Thoracic aorta (tissue), 2 donors: Measurements from ENCODE around the gene GPM6B. TPM values are rescaled to one million over a fixed set of nuclear protein-coding genes. Genes with fewer than 3 reads are reported as not detected.
A peak's percentile ranks its signal among the peaks of the same experiment; 100 is the strongest.
"Not testable (repeated sequence)": the region's sequence is repeated elsewhere in the genome, so short reads cannot be mapped to it uniquely, and the experiment has no call there.

Source experiments
- ATAC-seq: fragments of 150-250 bp; one replicate; pipeline ENCODE4 v1.8.0; 2017; ENCODE audit warnings: low read depth; ENCODE audit not compliant: insufficient number of reproducible peaks, low FRiP score
- DNase-seq: peaks from one replicate; pipeline ENCODE4 v3.0.0-alpha.2; 2020; ENCODE audit warnings: low spot score
- H3K27ac ChIP-seq, 2 donors: fragments of 200-600 bp; sonication (generic); 1 replicate in 1 of 2; 2 replicates in 1 of 2; pipeline ENCODE4 v1.5.1; 2016; ENCODE audit warnings: mild to moderate bottlenecking in 2 of 2, moderate library complexity in 2 of 2
- H3K27me3 ChIP-seq: fragments of 200-600 bp; sonication (generic); replicated peaks from 2 replicates; pipeline ENCODE4 v1.6.0; 2016; ENCODE audit warnings: mild to moderate bottlenecking; ENCODE audit not compliant: insufficient read depth
- H3K36me3 ChIP-seq: fragments of 200-600 bp; sonication (generic); one replicate; pipeline ENCODE4 v1.5.1; 2016
- H3K4me1 ChIP-seq, 2 donors: fragments of 200-600 bp; sonication (generic); 1 replicate in 1 of 2; 2 replicates in 1 of 2; pipeline versions ENCODE4 v1.5.1 to v1.6.0; 2016; ENCODE audit warnings: low read depth in 2 of 2, mild to moderate bottlenecking in 1 of 2; ENCODE audit not compliant: control insufficient read depth in 1 of 2
- H3K4me3 ChIP-seq: fragments of 200-600 bp; sonication (generic); 2 replicates; pipeline ENCODE4 v1.5.1; 2016; ENCODE audit warnings: mild to moderate bottlenecking
- H3K9me3 ChIP-seq: fragments of 200-600 bp; sonication (generic); 2 replicates; pipeline ENCODE4 v1.5.1; 2016
- CTCF ChIP-seq: fragments of 200-600 bp; sonication (generic); IDR thresholded peaks from one replicate; pipeline ENCODE4 v1.5.1; 2019; ENCODE audit warnings: antibody characterized with exemption
- total RNA-seq, 2 donors: library from RNA; depleted of rRNA; stranded (reverse); fragments of >200 nt; gene quantifications; one replicate each; pipeline versions ENCODE4 v1.1.0 to v1.2.3, GENCODE V29; 2016

GPM6B gene
- total RNA-seq, 2 donors from 2014 or later: 23.7 to 33.7 TPM

GRCh38 chrX:13741695-13742094 lies 75.2 kb downstream of the GPM6B start:
- DNase-seq (no peak), ATAC-seq (no peak)
- H3K4me3 ChIP-seq: no peak overlapping the region
- no peaks in the 10 kb centered on the region for H3K9me3 ChIP-seq
- H3K27ac ChIP-seq: no peak overlapping the region
- TF ChIP-seq CTCF: no peak
- no peaks in the 10 kb centered on the region for H3K36me3 ChIP-seq
- H3K4me1 ChIP-seq: no peaks in the 10 kb centered on the region
- H3K27me3 ChIP-seq: no peaks in the 10 kb centered on the region

DNA sequence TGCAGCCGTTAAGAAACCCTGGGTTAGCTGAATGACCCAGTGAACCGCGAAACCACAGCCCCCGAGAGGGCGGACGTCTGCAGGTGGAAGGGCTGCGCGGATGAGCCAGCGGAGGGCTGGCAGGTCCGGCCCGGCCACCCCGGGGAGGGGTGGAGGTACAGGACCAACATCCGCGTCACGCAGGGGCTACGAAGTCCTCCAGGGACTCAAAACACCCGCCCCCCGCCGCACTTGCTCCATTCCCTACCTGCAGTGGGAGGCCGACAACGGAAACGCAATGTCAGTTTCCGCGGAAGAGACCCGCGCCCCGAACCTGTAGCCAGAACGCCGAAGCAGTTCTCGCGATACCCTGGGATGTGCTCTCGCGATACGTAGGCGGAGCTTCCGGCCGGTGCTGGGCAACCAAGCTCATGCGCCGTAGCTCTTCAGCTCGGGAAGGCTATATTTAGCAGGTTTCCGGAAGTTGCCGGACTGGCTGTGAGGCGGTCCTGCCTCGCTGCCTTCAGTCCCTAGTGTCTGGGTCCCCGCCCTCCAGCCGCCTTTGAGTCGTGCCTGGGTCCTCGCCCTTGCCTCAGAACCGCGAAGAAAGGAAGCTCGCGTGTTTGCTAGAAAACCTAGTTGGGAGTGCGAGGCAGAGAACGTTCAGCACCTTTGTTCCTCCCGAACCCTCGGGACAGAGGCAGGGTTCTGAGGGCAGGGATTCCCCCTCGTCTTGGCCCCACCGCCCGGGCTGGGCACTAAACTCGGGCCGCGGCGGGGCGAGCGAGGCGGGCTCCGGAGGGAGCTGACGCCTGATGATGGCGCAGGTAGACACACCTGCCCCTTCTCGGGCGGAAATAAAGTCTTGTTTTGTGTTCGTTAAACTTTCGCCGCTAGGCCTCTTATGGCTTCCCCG lies 82.4 kb downstream of the GPM6B start, which contains the start of the genes OFD1 and TRAPPC2:
Gene OFD1 (plus strand): TSS at position 471 of the 895 bp plus-strand sequence. CDS start 324 bp downstream, at position 795.
Gene TRAPPC2 (minus strand): TSS at position 343 of the 895 bp plus-strand sequence. CDS start 14,657 bp downstream, outside the sequence.
- no peak for TF ChIP-seq CTCF
- Histone ChIP-seq H3K9me3 (no peaks in the 10 kb centered on the region), H3K4me1 (peaks cover 3 to 14% of the 10 kb centered on the region in 2 donors), H3K4me3 (peak within 1 kb of the TSS; percentile 87), H3K36me3 (no peaks in the 10 kb centered on the region), H3K27ac (peak within 1 kb of the TSS; percentile 83 to 90), H3K27me3 (no peaks in the 10 kb centered on the region)
- peak; percentile 94 for ATAC-seq
- DNase-seq: peak; percentile 63

- Histone ChIP-seq H3K9me3 (no peaks in the 10 kb centered on the region), H3K27me3 (no peaks in the 10 kb centered on the region), H3K27ac (peak overlapping the region; percentile 83 to 90), H3K36me3 (no peaks in the 10 kb centered on the region), H3K4me1 (peaks cover 3 to 14% of the 10 kb centered on the region in 2 donors), H3K4me3 (peak overlapping the region; percentile 87)
- ATAC-seq (no peak), DNase-seq (no peak)
- no peak for TF ChIP-seq CTCF
Measured at GRCh38 chrX:13733506-13733905, 83.4 kb downstream of the GPM6B start.

DNA sequence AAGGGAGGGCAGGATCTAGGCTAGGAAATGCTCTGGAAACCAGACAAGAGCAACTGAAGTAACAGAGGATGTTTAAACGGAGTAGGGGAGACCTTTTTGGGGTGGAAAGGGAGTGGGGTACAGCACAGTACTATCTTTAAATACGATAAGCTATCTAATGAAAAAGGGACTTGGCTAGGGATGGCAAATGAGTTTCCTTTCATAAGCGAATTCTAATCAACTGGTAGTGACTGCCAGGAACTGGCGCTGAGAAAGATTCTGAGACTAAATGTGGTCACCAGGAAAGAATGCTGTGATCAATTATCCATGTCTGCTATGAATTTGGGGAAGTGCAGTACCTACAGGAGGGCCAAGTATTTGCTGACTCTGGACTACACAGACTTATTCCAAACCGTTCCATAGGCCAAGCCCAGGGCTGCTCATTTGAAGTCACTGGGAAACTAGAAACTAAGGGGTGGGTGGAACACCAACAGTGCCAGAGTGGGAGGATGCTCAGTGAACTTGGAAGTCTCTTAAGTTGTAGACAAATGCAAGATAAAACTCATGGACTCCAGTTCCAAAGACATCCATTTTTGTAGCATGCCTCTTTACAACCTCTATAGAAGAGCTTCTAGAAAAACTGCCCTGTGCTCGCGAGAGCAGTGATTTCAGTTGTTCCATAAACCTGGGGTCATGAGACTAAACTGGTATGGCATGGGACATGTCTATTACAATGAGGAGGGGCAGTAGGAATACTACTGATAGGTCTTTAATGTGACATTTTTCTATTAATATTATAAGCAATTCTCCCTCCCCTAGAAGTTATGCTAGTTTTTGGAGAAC lies 84.4 kb downstream of the GPM6B start:
- DNase-seq (no peak), ATAC-seq (no peak)
- H3K36me3 ChIP-seq: no peaks in the 10 kb centered on the region
- no peaks in the 10 kb centered on the region for H3K9me3 ChIP-seq
- H3K27ac ChIP-seq: peak overlapping the region; percentile 38 to 90
- no peak overlapping the region for H3K4me3 ChIP-seq
- H3K4me1 ChIP-seq: peaks cover 3 to 14% of the 10 kb centered on the region in 2 donors
- no peak for TF ChIP-seq CTCF
- H3K27me3 ChIP-seq: no peaks in the 10 kb centered on the region

DNA sequence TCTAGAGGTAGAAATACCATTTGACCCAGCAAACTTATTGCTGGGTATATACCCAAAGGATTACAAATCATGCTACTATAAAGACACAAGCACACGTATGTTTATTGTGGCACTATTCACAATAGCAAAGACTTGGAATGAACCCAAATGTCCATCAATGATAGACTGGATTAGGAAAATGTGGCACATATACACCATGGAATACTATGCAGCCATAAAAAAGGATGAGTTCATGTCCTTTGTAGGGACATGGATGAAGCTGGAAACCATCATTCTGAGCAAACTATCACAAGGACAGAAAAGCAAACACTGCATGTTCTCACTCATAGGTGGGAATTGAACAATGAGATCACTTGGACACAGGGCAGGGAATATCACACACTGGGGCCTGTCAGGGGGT lies 86.4 kb downstream of the GPM6B start:
- H3K4me1 ChIP-seq: peaks cover 0 to 14% of the 10 kb centered on the region in 2 donors
- H3K36me3 ChIP-seq, DNase-seq, H3K27me3 ChIP-seq, H3K9me3 ChIP-seq, H3K27ac ChIP-seq, H3K4me3 ChIP-seq, ATAC-seq: not testable (repeated sequence)

DNA sequence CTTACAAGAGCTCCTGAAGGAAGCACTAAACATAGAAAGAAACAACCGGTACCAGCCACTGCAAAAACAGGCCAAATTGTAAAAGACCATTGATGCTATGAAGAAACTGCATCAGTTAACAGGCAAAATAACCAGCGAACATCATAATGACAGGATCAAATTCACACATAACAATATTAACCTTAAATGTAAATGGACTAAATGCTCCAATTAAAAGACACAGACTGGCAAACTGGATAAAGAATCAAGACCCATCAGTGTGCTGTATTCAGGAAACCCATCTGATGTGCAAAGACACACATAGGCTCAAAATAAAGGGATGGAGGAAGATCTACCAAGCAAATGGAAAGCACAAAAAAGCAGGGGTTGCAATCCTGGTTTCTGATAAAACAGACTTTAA lies 90.3 kb downstream of the GPM6B start:
- not testable (repeated sequence) for H3K27ac ChIP-seq, ATAC-seq, DNase-seq, H3K4me3 ChIP-seq, H3K36me3 ChIP-seq, H3K4me1 ChIP-seq, H3K27me3 ChIP-seq, H3K9me3 ChIP-seq

- not testable (repeated sequence) for H3K4me1 ChIP-seq, DNase-seq, ATAC-seq, H3K27ac ChIP-seq, H3K9me3 ChIP-seq, H3K4me3 ChIP-seq, H3K27me3 ChIP-seq, H3K36me3 ChIP-seq
Measured at GRCh38 chrX:13724878-13725277, 92.0 kb downstream of the GPM6B start.
